Right lobe of liver (tissue), 4 donors: Measurements from ENCODE around the gene GTSF1L.

Experiments used
- CTCF ChIP-seq, 4 donors: fragments of 200-600 bp in 3 of 4; fragments of 450-650 bp in 1 of 4; IDR thresholded peaks; one replicate each; pipeline versions ENCODE4 v1.5.1 to v1.8.0; 2016 to 2022; ENCODE audit warnings: antibody characterized with exemption in 4 of 4, mild to moderate bottlenecking in 2 of 4
- POLR2A ChIP-seq: fragments of 450-650 bp; IDR thresholded peaks from one replicate; pipeline ENCODE4 v1.6.1; 2017; ENCODE audit warnings: antibody characterized with exemption, mild to moderate bottlenecking
- donor health status: DM: no; HTN: no; CAD: no.
- donor health status: DM: no; HTN: no; CAD: no.
- donor health status: DM: no; HTN: yes; CAD: no.

- TF ChIP-seq CTCF (IDR thresholded peaks at IDR 0.05), result no peak
- TF ChIP-seq POLR2A, result no peak
Observed at GRCh38 chr20:43750774-43751166, 24.0 kb upstream of the GTSF1L start.
